ENCODE measurements around the gene MT1H.

GRCh38 chr16:56695246-56695645 lies 25.6 kb downstream of the MT1H start:
- no peak for TF ChIP-seq CTCF (optimal IDR thresholded peaks at IDR 0.05 in 1 of 3, IDR thresholded peaks at IDR 0.05 in 1 of 3, conservative IDR thresholded peaks at IDR 0.05 in 1 of 3; ENCODE audit: extremely low read depth in 1 of 3, insufficient read depth in 2 of 3, low read length in 3 of 3)
- no peak for TF ChIP-seq EZH2 (IDR thresholded peaks at IDR 0.05; ENCODE audit: low read length)
